DOHH2 (cell line): Measurements from ENCODE around the gene DSCAM.

Source experiments
- H3F3A ChIP-seq: fragments of 200-600 bp; sonication (generic), shearing (Covaris generic); 2 replicates; pipeline ENCODE4 v1.6.0; 2016; ENCODE audit warnings: antibody characterized with exemption, mild to moderate bottlenecking; ENCODE audit not compliant: control insufficient read depth, insufficient read depth
- H3K27ac ChIP-seq: fragments of 200-600 bp; sonication (generic); 2 replicates; pipeline ENCODE4 v1.5.1; 2014; ENCODE audit warnings: low read depth, mild to moderate bottlenecking, low read length, moderate library complexity
- H3K27me3 ChIP-seq: fragments of 200-600 bp; sonication (generic); 2 replicates; pipeline ENCODE4 v1.6.1; 2014; ENCODE audit warnings: mild to moderate bottlenecking, low read length, mixed read lengths; ENCODE audit not compliant: control insufficient read depth
- H3K36me3 ChIP-seq: fragments of 200-600 bp; sonication (generic); 2 replicates; pipeline ENCODE4 v1.6.1; 2014; ENCODE audit warnings: mild to moderate bottlenecking, low read length, moderate library complexity, mixed read lengths; ENCODE audit not compliant: control insufficient read depth
- H3K4me1 ChIP-seq: fragments of 200-600 bp; sonication (generic); 2 replicates; pipeline ENCODE4 v1.6.1; 2014; ENCODE audit warnings: mild to moderate bottlenecking, low read length, mixed read lengths; ENCODE audit not compliant: control insufficient read depth
- H3K4me2 ChIP-seq: fragments of 200-600 bp; sonication (generic); 2 replicates; pipeline ENCODE4 v1.6.0; 2014; ENCODE audit warnings: mild to moderate bottlenecking, low read length, moderate library complexity
- H3K4me3 ChIP-seq: fragments of 200-600 bp; sonication (generic); 2 replicates; pipeline ENCODE4 v1.5.1; 2014; ENCODE audit warnings: mild to moderate bottlenecking, low read length, mixed read lengths
- H3K79me2 ChIP-seq: fragments of 200-600 bp; sonication (generic); 2 replicates; pipeline ENCODE4 v1.6.1; 2014; ENCODE audit warnings: mild to moderate bottlenecking, low read length, mixed read lengths; ENCODE audit not compliant: control insufficient read depth
- H3K9me2 ChIP-seq: fragments of 200-600 bp; sonication (generic); replicated peaks from 2 replicates; pipeline ENCODE4 v1.6.1; 2014; ENCODE audit warnings: mild to moderate bottlenecking, low read length, mixed read lengths; ENCODE audit not compliant: control insufficient read depth
- H3K9me3 ChIP-seq: fragments of 200-600 bp; sonication (generic); 2 replicates; pipeline ENCODE4 v1.6.1; 2014; ENCODE audit warnings: antibody characterized with exemption, low read length, mixed read lengths; ENCODE audit not compliant: control insufficient read depth, insufficient read depth
- H4K20me1 ChIP-seq: fragments of 200-600 bp; sonication (generic); 2 replicates; pipeline ENCODE4 v1.6.0; 2014; ENCODE audit warnings: low read depth, mild to moderate bottlenecking, antibody characterized with exemption, low read length, moderate library complexity; ENCODE audit not compliant: control insufficient read depth, insufficient read depth
- CTCF ChIP-seq: fragments of 200-600 bp; sonication (generic); IDR thresholded peaks from one replicate; pipeline ENCODE4 v1.5.1; 2014; ENCODE audit warnings: antibody characterized with exemption, mild to moderate bottlenecking, low read depth, low read length; ENCODE audit not compliant: poor library complexity, severe bottlenecking
- EZH2phosphoT487 ChIP-seq: fragments of 200-600 bp; sonication (generic); IDR thresholded peaks from 2 replicates; pipeline ENCODE4 v1.6.1; 2017; ENCODE audit warnings: borderline replicate concordance, mild to moderate bottlenecking, antibody characterized with exemption, low read length, moderate library complexity, mixed read lengths

DSCAM gene

GRCh38 chr21:40134731-40135492, 712.0 kb downstream of the DSCAM start:
- Histone ChIP-seq H3K36me3 (no peaks in the 10 kb centered on the region), H3K27ac (no peak overlapping the region), H3K4me2 (no peak overlapping the region), H4K20me1 (no peaks in the 10 kb centered on the region), H3K9me2 (no peaks in the 10 kb centered on the region), H3K27me3 (no peaks in the 10 kb centered on the region), H3K4me1 (no peaks in the 10 kb centered on the region), H3F3A (no peaks in the 10 kb centered on the region), H3K79me2 (no peaks in the 10 kb centered on the region), H3K9me3 (no peaks in the 10 kb centered on the region), H3K4me3 (no peak overlapping the region)
- TF ChIP-seq EZH2phosphoT487 = no peak
- TF ChIP-seq CTCF = no peak

GRCh38 chr21:40130476-40130875, 716.5 kb downstream of the DSCAM start:
- Histone ChIP-seq H4K20me1 (no peaks in the 10 kb centered on the region), H3K27me3 (no peaks in the 10 kb centered on the region), H3K79me2 (no peaks in the 10 kb centered on the region), H3K4me1 (no peaks in the 10 kb centered on the region), H3K9me2 (no peaks in the 10 kb centered on the region), H3K27ac (no peak overlapping the region), H3F3A (no peaks in the 10 kb centered on the region), H3K4me2 (no peak overlapping the region), H3K9me3 (no peaks in the 10 kb centered on the region), H3K4me3 (no peak overlapping the region), H3K36me3 (no peaks in the 10 kb centered on the region)
- TF ChIP-seq CTCF = no peak
- TF ChIP-seq EZH2phosphoT487 = no peak

GRCh38 chr21:40129809-40130208, 717.1 kb downstream of the DSCAM start:
- Histone ChIP-seq H3K36me3 (no peaks in the 10 kb centered on the region), H3K4me3 (no peak overlapping the region), H3K79me2 (no peaks in the 10 kb centered on the region), H3F3A (no peaks in the 10 kb centered on the region), H3K27ac (no peak overlapping the region), H3K9me2 (no peaks in the 10 kb centered on the region), H4K20me1 (no peaks in the 10 kb centered on the region), H3K4me1 (no peaks in the 10 kb centered on the region), H3K27me3 (no peaks in the 10 kb centered on the region), H3K4me2 (no peak overlapping the region), H3K9me3 (no peaks in the 10 kb centered on the region)
- TF ChIP-seq EZH2phosphoT487 (no peak), CTCF (no peak)
